ENCODE measurements around the gene TMEM8B.

DNA sequence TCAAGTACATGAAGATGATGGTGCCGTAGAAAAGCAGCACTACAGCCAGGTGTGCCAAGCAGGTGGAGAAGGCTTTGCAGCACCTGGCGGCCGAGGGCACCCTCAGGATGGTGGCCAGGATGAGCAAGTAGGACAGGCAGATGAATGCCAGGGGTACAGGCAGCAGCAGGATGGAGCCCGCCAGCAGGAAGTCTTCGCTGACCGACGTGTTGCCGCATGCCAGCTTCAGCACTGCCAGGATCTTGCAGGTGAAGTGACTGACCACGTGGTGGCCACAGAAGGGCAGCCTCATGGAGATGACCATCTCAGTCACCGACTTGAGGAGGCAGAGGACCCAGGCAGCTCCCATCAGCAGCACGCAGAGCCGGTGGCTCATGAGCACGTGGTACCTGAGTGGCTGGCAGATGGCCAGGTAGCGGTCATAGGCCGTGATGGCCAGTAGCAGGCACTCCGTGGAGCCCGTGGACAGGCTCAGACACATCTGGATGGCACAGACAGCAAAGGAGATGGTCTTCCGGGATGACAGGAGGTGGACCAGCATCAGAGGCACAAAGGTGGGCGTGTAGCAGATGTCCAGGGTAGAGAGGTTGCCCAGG lies 40.7 kb downstream of the TMEM8B start:
- TF ChIP-seq TAF1 (IDR thresholded peaks at IDR 0.05; ENCODE audit: borderline replicate concordance, low read depth, low read length), result no peak
- TF ChIP-seq EZH2phosphoT487 (IDR thresholded peaks at IDR 0.05; ENCODE audit: borderline replicate concordance, low read depth), result no peak
- TF ChIP-seq FOXJ3 (CRISPR knock-in tag; IDR thresholded peaks at IDR 0.05), result no peak
- no peak for TF ChIP-seq RAD21 (IDR thresholded peaks at IDR 0.05; ENCODE audit: low read length)
- TF ChIP-seq, protein P1, sequence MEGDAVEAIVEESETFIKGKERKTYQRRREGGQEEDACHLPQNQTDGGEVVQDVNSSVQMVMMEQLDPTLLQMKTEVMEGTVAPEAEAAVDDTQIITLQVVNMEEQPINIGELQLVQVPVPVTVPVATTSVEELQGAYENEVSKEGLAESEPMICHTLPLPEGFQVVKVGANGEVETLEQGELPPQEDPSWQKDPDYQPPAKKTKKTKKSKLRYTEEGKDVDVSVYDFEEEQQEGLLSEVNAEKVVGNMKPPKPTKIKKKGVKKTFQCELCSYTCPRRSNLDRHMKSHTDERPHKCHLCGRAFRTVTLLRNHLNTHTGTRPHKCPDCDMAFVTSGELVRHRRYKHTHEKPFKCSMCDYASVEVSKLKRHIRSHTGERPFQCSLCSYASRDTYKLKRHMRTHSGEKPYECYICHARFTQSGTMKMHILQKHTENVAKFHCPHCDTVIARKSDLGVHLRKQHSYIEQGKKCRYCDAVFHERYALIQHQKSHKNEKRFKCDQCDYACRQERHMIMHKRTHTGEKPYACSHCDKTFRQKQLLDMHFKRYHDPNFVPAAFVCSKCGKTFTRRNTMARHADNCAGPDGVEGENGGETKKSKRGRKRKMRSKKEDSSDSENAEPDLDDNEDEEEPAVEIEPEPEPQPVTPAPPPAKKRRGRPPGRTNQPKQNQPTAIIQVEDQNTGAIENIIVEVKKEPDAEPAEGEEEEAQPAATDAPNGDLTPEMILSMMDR (IDR thresholded peaks at IDR 0.05), result no peak
- no peak for TF ChIP-seq POLR2AphosphoS5 (IDR thresholded peaks at IDR 0.05; ENCODE audit: low read depth, low read length)
- no peak for TF ChIP-seq EP300 (IDR thresholded peaks at IDR 0.05; ENCODE audit: borderline replicate concordance in 1 of 2, low read depth in 1 of 2, low read length in 1 of 2)
- no peak for TF ChIP-seq TCF12 (IDR thresholded peaks at IDR 0.05)

Measured in SK-N-SH (cell line).